Colon (tissue), 2 donors: ENCODE measurements around the gene ITM2B.

Experiments used
- FAIRE-seq: peaks from 2 replicates; lab custom pipeline; 2012; peaks lifted over from hg19 to GRCh38; lab: Jason Lieb, UNC
- donor health status: control.
- donor health status: control.

The ITM2B gene

DNA sequence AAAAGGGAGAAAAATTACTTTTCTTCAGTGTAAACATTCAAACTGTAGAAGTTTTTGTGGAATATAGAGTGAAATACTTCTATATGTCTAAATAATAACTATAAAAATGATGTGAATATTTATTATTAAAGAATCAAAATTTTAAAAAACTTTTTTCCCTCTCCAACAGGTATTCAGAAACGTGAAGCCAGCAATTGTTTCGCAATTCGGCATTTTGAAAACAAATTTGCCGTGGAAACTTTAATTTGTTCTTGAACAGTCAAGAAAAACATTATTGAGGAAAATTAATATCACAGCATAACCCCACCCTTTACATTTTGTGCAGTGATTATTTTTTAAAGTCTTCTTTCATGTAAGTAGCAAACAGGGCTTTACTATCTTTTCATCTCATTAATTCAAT is 28.0 kb downstream of the ITM2B start:
- FAIRE-seq: no peak

DNA sequence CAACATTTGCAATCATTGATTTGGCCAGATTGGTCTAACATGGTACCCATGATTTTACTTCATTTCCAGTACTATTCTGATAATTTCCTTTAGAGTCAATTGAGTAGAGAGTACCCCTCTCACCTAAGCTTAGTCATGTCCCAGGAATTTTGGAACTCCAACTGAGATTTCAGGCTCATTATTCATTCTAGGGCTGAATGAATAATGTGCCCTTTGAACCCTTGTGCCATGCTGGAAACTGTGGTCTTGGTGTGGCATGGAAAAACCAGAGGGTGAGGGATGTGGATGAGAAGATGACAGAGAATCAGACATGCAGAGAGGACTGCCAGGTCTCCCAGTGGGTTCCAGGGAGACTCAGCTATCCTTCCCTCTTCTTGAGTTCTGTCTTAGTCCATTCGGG is 30.2 kb downstream of the ITM2B start:
- no peak for FAIRE-seq

DNA sequence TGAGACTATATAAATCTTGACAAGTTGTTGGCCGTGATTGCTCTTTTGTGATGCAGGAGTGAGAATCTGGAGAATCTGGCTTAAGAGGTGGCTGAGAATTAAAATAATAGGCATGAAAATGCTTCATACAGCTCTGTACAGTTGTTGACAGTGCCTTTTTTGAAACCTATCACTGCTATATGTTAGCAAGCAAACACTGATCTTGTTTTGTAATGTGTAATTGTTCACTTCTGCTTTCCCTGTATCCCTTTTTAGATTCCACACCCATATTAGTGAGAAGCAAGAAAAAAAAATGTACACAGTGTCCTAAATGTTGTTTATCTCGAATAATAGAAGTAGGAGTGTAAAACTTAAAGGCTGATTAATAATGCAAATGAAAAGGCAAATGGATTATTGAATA is 31.1 kb downstream of the ITM2B start:
- no peak for FAIRE-seq

DNA sequence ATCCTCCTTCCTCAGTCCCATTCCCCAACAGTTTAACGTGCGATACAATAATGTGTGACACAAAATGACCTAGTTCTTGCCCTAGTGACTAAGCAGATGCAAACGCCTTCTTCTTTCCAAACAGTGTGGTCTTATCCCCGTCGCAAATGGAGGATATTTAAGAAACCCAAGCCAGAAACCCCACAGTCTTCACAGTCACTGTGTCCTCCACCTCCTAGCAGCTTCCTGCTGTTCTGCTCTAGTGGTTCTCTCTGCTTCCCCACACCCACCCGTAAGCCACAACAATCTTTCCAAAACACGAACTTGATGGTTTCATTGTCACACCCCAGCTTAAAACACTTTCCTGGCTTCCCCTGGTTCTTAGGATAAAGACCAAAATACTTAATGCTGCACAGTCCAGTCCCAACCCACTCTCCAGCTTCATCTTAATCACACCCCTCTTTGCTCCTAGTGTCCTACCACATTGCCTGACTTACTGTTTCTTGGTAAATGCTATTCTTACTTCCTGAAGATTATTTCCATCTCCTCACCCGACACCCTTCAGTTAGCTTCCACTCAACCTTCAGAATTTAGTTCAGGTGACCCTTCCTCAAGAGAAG is 32.3 kb downstream of the ITM2B start:
- no peak for FAIRE-seq

DNA sequence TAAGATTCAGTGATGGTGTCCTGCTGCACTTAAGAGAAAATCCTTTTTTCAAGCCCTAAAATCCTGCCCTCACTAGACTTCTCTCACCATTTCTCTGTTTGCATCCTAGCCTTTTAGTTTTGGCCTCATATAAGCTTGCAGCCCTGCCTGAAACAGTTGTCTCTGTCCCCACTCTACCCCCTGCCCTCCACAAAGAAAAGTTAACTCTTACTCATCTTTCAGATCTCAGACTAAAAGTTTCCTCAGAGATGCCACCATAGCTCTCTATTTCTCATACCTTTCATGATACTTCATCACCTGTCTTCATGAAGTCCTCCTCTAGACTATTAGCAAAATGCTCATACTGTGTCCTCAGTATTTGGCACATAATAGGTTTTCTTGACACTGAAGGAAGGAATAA is 33.1 kb downstream of the ITM2B start:
- FAIRE-seq: no peak

DNA sequence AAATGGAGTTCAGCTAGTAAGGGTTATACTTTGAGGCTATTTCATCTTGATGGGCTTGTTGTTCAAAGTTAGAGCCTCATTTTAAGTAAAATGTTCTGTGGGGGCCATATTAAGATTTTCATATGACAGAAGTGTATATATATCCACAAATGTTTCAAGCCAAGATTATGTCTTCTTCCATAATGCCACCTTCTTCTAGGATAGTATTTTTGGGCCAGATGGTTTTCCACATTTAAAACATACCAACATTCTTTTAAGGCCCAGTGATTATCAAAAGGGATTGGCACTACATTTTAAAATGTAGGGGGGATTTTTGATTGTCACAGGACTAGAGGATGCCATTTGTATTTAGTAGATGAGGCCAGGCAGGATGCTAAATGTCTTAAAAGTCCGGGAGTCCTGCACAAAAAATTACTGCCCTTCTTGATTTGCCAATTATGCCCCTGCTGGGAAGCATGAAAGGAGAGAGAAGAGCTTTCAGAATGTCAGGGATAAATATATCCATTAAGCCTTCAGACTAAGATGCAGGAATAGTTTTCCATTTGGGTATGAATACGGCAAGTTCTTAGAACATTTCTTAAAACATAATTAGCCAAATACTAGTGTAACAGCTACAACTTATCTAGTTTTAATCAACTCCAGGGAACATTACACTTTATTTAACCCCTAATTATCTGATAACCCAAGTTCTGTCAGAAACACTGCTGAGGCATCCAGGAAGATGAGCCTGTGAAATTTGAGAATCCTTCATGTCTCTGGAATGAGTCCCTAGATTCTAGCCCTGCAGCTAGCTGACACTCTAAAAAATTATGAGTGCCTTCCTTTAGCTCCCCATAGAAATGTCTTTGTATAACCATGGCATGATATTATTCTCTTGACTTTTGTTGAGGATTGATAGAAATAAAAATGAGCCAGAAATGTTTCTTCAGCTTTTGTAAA is 34.0 kb downstream of the ITM2B start:
- FAIRE-seq: no peak

DNA sequence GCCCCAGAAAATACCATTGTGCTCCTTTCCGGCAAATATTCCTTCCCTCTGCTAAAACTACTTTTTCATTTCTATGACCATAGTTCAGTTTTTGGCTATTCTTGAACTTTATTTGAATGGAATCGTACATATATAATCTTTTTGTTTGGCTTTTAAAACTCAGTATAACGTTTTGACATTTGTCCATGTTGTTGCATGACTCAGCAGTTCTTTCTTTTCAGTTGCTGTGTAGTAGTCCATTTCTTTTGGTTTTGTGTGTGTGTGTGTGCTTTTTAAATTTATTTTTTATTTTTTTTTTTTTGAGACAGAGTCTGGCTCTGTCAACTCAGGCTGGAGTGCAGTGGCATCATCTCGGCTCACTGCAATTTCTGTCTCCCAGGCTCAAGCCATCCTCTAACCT is 35.0 kb downstream of the ITM2B start:
- no peak for FAIRE-seq

DNA sequence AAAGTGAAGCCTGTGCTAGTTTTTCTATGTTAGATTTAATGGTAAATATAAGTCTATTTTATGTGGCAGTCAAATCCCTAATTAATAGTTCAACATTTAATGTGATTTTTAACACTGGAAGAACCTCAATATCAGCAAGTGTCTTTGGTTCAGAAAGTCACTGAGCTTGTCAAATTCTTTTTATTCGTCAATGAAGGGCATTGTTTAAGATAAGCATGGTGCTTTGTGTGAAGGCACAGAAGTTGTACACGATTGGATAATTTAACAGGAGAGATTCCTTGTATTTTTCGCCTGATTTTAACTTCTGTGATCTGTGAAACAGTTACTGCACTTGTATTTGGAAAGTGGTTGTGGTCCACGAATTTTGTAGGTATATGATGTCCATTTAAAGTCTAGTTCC is 40.3 kb downstream of the ITM2B start:
- no peak for FAIRE-seq

DNA sequence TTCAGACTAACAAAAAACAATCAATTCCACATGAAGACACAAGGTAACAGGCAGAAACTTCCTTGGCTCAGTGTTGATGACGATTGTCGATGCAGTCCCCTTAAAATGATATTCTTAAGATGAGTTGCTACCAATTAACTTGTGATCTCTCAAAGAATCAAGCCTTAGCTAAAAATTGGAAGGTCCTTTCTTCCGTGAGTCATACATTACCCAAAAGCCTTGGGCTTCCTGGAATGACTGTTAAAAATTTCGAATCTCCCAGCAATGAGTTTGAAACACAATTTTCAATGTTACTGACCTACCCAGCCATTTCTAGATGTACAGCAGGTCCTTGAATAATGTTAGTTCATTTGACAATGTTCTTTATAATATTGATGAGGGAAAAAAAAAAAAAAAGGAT is 42.5 kb downstream of the ITM2B start:
- FAIRE-seq: no peak

DNA sequence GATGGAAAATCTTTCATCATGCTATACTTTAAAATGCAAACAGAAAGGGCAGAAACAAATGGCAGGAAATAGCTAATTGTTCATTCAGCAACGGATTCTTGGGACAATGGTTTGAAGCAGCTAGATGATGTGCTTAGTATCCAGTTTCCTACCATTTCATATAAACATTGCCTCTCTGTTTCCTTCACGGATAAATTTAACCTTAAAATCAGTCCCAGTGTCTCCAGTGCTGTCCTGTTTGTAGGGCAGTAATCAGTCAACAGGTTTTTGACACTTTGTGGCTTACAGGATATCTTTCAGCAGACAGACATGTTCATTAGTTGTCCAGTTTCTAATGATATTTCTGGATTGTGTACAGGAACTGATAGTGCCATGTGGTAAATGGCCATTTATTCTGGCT is 45.8 kb downstream of the ITM2B start:
- no peak for FAIRE-seq

DNA sequence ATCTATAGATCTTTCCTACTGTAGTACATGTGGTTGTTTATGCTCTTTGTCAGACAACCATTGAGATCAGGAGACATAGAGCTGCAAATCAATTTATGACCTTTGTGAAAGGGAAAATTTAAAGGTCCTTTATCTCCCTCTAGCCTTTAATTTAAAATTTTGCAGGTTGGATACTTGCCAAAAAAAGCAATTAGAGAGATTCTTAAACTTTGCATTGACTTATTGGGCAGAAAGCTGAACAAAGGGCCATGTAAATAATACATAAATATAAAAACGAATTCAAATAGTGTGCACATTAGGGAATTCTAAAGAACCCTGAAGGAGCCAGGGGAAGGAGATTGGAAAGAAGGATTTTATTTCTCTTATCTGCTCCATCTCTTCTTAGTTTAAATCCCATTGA is 48.5 kb downstream of the ITM2B start:
- FAIRE-seq: no peak

DNA sequence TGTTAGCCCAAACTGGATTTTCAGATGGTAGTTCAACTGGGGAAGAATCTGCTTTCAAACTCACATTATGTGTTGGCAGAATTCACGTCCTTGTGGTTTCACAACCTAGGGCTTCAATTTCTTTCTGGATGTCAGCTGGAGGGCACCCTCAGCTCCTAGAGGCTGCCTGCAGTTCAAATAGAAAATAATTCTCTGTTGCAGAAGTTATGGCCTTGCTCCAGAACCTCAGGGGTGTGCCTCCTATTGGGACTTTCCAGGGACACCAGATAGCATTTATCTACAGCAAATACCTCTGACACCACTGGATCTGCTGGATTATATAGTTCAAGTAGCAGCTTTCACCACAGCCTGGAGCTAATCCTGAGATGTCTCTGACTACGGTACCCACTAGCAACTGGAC is 58.7 kb downstream of the ITM2B start:
- FAIRE-seq: no peak

DNA sequence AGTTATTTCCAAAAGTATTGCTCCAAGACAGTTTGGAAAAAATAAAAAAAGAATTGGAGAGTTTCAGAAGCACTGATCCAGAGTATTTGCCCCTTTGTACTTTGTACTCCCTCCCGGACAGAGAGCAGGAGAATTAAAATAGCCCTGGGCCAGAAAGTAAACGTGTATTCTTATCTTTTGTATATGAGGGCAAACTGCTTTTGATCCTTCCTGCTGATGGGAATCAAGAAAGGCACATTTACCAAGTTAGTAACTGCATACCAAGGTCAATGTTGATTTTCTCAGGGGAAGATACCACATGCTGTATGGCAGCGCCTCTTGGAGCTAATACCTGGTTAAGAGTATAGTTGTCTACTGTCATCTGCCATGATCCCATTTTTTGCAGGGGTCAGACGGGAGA is 59.6 kb downstream of the ITM2B start:
- no peak for FAIRE-seq

DNA sequence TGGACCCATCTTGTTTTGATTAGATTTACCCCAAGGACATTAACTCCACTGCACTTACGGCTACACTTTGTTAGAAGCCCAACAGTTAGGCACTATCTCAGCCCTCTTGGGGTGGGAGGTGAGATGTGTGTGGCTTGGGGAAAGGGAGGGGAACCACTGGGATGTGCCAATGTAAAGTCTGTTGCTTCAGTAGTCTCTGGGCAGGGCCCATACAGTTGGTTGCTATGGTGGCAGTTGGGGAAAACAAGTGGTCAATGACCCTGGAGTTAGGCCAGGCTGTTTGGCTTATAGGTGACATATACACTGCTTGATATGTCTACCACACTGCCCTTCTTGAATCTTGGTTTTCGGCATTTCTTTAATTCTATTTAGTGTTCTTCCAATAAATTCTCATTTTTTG is 61.6 kb downstream of the ITM2B start:
- FAIRE-seq: no peak

DNA sequence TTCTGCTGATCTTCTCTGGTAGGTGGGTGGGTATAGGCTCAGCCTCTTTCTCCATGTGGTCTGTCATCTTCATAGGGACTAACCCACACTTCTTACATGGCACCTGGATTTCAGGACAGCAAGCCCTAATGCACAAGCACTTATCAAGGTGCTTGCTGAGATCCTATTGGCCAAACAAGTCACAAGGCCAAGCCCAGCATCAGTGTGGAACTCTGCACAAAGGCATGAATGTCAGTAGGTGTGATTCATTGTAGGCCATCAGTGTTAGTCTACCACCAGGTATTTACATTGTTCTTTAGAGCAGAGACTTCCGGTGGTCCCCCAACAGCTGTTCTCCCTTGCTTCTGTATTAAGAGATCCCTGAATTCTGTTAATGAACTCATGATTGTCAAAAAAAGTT is 62.3 kb downstream of the ITM2B start:
- FAIRE-seq: no peak

DNA sequence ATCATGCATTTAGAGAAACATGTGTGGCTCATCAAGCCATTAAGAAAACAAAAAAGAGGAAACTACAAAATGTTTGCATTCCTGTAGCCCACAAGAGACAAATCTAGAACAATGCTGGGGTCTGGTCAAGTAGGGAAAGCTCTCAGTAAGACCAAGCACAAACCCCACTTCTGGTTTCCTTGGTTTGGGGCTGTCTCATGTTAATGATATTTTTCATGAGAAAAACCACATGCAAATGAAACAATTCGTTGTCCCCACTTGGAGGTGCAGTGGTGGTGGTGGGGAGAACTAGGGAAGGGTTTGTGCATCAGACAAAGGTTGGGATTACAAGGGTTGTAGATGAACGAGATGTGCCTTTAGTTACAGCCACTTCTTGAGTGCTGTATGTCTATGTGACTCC is 63.5 kb downstream of the ITM2B start:
- FAIRE-seq: no peak

DNA sequence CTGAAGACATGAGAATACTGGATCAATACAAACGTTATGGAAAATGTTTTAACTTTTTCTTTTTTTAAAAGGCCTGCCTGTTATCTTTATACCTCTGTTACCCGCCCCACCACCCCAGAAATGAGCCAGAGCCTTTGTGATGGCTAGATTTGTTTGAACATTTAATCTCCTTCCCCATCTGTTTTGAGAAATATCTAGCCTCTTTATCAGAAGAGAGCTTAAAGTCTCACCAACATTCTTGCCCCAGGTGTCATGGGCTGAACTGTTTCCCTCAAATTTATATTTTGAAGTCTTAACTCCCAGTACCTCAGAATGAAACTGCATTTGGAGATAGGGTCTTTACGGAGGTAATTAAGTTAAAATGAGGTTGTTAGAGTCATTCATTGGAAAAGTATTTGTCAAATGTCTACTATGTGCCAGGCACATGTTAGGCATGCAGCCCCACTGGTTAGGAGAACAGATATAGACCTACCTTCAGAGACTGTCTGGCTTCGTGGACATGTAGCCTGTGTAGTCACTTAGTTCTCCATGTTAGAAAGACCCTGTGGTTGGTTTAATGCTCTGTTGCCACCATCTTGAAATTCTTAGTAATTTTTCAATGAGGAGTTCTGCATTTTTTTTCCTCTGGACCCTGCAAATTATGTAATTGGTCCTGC is 64.3 kb downstream of the ITM2B start:
- no peak for FAIRE-seq

DNA sequence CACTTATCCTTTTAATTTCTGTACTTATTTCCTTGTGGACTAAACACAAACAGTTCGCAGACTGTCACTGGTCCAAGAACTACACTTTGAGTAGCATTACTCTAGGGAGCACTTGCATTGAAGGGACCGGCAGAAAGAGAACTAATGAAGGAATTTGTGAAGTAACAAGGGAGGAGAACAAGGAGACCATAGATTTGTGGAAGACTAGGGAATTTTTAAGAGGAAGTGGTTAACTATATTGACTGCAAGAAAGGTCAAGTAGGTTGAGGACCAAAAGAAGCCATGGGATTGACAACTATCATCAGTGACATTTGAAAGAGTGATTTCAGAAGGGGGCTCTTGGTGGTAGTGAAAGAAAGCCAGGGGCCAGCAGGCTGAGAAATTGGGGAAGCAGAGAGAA is 66.6 kb downstream of the ITM2B start:
- no peak for FAIRE-seq

DNA sequence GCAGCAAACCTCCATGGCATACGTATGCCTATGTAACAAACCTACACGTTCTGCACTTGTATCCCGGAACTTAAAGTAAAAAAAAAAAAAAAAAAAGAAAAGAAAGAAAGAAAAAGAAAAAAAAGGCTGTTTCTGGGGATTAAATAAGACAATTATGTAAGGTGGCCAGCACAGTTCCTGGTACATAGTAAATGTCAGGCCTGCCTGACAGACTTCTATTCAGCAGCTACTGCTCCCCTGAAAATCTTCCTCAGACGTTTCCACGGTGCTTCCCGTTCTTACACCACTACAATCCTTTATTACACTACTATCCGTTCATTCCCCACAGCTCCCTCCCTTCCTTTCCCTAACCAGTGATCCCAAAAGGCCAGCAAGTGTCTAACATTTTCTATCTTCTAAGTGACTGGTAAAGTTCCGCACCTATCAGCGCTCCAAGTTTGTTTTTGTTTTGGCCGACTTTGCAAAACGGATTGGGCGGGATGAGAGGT is 69.9 kb downstream of the ITM2B start:
- no peak for FAIRE-seq

DNA sequence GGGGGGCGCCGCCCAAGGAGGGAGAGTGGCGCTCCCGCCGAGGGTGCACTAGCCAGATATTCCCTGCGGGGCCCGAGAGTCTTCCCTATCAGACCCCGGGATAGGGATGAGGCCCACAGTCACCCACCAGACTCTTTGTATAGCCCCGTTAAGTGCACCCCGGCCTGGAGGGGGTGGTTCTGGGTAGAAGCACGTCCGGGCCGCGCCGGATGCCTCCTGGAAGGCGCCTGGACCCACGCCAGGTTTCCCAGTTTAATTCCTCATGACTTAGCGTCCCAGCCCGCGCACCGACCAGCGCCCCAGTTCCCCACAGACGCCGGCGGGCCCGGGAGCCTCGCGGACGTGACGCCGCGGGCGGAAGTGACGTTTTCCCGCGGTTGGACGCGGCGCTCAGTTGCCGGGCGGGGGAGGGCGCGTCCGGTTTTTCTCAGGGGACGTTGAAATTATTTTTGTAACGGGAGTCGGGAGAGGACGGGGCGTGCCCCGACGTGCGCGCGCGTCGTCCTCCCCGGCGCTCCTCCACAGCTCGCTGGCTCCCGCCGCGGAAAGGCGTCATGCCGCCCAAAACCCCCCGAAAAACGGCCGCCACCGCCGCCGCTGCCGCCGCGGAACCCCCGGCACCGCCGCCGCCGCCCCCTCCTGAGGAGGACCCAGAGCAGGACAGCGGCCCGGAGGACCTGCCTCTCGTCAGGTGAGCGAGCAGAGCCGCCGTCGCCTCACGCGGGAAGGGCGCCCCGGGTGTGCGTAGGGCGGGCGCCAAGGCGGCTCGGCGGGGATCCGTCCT is 70.5 kb downstream of the ITM2B start, which contains the start of gene RB1:
Gene RB1, plus strand, starts transcription at position 393 of the 784 bp plus-strand sequence. Its CDS starts 162 bp downstream, at position 555.
- FAIRE-seq: no peak

DNA sequence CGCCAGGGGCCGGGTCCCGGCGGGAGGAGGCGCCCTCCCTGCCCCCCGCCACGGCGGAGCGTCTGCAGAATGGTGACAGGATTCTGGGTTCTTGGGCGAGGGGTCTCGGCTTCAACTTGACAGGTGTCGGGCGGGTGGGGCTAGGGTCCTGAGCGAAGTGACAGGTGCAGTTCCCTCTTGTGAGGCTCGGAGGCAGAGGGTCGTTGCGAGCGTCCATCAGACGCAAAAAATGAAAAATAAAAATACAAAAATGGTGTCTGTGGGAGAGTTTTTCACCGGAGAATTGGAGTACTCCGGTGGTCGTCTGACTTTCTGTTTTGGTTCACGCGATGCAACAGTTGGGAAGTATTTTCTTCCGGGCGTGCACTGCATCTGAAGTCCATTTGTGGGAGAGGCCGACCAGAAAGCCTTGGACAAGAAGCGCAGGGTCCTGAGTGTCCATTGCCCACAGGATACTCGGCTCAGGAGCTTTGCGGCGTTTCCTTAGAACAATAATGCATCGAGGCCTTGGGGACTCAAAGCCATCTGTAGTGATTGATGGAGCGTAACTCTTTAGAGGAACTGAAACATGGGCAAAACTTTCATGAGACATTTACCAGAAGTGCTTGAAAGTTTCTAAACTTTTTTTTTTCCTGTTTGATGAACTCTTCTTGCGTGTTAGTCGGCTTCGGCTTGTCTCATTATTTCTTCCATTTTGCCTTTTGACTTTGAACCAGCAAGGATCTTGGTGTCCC is 71.3 kb downstream of the ITM2B start:
- no peak for FAIRE-seq

DNA sequence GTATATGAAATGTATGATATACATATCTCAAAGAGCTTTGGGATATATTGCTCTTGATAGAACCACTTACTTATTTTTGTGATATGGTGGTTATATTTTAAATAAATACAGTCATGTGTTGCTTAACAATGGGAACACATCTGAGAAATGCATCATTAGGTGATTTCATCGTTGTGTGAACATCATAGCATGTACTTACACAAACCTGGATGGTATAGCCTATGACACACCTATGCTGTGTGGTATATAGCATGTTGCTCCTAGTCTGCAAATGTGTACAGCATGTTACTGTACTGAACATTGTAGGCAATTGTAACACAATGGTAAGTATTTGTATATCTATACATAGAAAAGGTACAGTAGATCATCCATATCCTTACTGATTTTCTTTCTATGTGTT is 78.2 kb downstream of the ITM2B start:
- no peak for FAIRE-seq
